HG03045 (cell line): ENCODE measurements around the gene CROT.
"Not testable (repeated sequence)": the region's sequence is repeated elsewhere in the genome, so short reads cannot be mapped to it uniquely, and the experiment has no call there.

Experiments
- ATAC-seq: cut with Tn5 transposase; IDR thresholded peaks from one replicate; pipeline ENCODE4 v1.9.1; 2021; ENCODE audit warnings: mild to moderate bottlenecking, moderate library complexity; ENCODE audit not compliant: unreplicated experiment

Gene CROT

GRCh38 chr7:87345166-87345927 lies at the start of gene CROT:
Gene CROT, plus strand, starts transcription at chr7:87345664. Its CDS starts 3,405 bp downstream, at chr7:87349069.
- ATAC-seq, result peak; percentile 99

- no peak for ATAC-seq
Measured at GRCh38 chr7:87300756-87301155, 44.7 kb upstream of the CROT start.

GRCh38 chr7:87310790-87311419 lies 34.6 kb upstream of the CROT start:
- no peak for ATAC-seq

- peak; percentile 49 for ATAC-seq
Measured at GRCh38 chr7:87312215-87312865, 33.1 kb upstream of the CROT start.

- peak; percentile 86 for ATAC-seq
Measured at GRCh38 chr7:87316097-87316700, 29.3 kb upstream of the CROT start.

- ATAC-seq, result no peak
Measured at GRCh38 chr7:87316846-87317552, 28.5 kb upstream of the CROT start.

- no peak for ATAC-seq
Measured at GRCh38 chr7:87317691-87318245, 27.7 kb upstream of the CROT start.

- no peak for ATAC-seq
Measured at GRCh38 chr7:87318741-87319140, 26.7 kb upstream of the CROT start.

- ATAC-seq, result not testable (repeated sequence)
Measured at GRCh38 chr7:87319154-87319581, 26.3 kb upstream of the CROT start.

GRCh38 chr7:87322912-87323311 lies 22.6 kb upstream of the CROT start:
- no peak for ATAC-seq

- ATAC-seq, result no peak
Measured at GRCh38 chr7:87325576-87326370, 19.7 kb upstream of the CROT start.

- ATAC-seq, result no peak
Measured at GRCh38 chr7:87328281-87328680, 17.2 kb upstream of the CROT start.

- ATAC-seq, result no peak
Measured at GRCh38 chr7:87330316-87330715, 15.1 kb upstream of the CROT start.

GRCh38 chr7:87330942-87331341 lies 14.5 kb upstream of the CROT start:
- ATAC-seq, result no peak

- no peak for ATAC-seq
Measured at GRCh38 chr7:87331687-87332252, 13.7 kb upstream of the CROT start.

- ATAC-seq, result no peak
Measured at GRCh38 chr7:87332321-87332720, 13.1 kb upstream of the CROT start.

GRCh38 chr7:87336136-87336535 lies 9.3 kb upstream of the CROT start:
- ATAC-seq, result no peak

GRCh38 chr7:87337331-87337730 lies 8.1 kb upstream of the CROT start:
- no peak for ATAC-seq

GRCh38 chr7:87339373-87339897 lies 6.0 kb upstream of the CROT start:
- ATAC-seq, result no peak
